ENCODE data around the gene STAC.
A peak's percentile ranks its signal among the peaks of the same experiment; 100 is the strongest.
"Not testable (repeated sequence)": the region's sequence is repeated elsewhere in the genome, so short reads cannot be mapped to it uniquely, and the experiment has no call there.

Gene STAC

DNA sequence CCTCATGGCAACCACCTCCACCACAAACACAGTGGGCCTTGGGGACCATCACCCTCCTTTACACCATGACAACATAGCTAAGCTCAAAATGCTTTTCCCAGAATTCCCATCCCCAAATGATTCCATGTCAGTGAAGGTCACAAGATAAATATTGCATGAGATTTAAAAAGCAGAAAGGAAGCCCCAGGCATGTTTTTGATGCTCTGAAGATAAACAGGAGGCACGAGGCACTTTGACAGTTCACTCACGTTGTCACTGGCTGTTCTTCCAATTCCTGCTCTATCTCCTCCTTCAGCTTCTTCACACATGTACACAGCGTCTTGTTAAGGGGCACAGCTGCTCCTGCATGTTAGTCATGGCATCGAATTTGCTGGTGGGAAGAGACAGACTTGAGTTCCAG is 180.4 kb downstream of the STAC start:
- TF ChIP-seq, protein P1, sequence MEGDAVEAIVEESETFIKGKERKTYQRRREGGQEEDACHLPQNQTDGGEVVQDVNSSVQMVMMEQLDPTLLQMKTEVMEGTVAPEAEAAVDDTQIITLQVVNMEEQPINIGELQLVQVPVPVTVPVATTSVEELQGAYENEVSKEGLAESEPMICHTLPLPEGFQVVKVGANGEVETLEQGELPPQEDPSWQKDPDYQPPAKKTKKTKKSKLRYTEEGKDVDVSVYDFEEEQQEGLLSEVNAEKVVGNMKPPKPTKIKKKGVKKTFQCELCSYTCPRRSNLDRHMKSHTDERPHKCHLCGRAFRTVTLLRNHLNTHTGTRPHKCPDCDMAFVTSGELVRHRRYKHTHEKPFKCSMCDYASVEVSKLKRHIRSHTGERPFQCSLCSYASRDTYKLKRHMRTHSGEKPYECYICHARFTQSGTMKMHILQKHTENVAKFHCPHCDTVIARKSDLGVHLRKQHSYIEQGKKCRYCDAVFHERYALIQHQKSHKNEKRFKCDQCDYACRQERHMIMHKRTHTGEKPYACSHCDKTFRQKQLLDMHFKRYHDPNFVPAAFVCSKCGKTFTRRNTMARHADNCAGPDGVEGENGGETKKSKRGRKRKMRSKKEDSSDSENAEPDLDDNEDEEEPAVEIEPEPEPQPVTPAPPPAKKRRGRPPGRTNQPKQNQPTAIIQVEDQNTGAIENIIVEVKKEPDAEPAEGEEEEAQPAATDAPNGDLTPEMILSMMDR (IDR thresholded peaks at IDR 0.05; ENCODE audit: low read length, missing control alignments) = no peak
- H3K4me3 ChIP-seq (replicated peaks; ENCODE audit: low read depth, low read length) = no peak overlapping the region
- no peak for DNase-seq (ENCODE audit: low read depth)

DNA sequence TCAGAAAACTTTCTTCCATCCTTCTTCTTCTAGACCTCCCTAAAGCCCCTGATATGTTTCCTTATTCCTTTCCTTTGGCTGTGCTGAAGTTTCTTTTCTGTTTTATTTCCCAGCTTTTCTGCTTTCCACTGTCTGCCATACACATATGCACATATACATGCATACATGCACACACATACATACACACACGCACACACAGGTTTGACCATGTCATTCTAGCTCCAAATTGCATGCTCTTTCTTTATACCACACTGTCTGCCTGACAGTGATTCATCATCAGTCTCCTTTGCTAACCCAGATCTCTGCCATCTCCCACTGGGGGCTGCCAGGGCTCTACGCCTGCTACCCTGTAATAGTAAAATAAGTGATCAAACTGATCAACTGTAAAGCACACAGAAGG is 181.3 kb downstream of the STAC start:
- no peak overlapping the region for H3K4me3 ChIP-seq (replicated peaks; ENCODE audit: low read depth, low read length)
- no peak for DNase-seq (ENCODE audit: low read depth)
- TF ChIP-seq, protein P1 (IDR thresholded peaks at IDR 0.05; ENCODE audit: low read length, missing control alignments) = no peak

DNA sequence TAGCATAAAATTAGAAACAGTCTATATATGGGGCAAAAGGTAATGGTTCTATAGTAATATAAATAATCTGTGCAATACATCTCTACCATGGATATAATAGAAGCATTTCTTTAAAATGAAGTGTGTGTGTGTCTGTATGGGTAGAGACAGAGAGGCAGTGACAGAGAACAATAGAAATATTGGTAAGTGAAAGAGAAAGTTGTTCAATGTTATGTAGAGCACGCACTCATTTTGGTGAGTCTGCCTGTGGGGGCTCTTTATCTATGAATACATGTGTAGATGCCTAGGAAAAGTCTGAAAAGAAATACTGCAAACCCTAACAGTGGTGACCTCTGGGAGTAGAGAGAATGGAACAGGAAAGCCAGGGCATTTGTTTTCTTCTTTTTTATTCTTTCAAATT is 182.6 kb downstream of the STAC start:
- DNase-seq (ENCODE audit: low read depth) = no peak
- TF ChIP-seq, protein P1 (IDR thresholded peaks at IDR 0.05; ENCODE audit: low read length, missing control alignments) = no peak
- no peak overlapping the region for H3K4me3 ChIP-seq (replicated peaks; ENCODE audit: low read depth, low read length)

DNA sequence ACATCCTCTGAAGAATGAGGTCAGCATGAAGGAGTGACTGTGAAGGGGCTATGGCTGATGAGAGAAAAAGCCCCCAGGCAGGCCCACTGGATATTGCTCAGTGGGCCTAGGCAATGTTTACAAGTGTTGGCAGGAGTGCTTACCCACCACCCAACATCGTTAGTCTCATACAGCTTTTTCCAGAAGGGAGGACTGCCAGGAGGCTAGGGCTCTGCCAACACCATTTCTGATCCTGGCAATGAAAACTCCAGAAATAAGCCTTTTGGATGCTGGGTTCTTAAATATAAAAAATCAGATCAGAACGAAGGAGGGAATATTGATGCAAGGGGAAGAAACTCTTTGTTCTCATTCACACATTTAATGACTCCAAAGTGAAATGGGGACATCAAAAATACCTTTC is 194.9 kb downstream of the STAC start:
- TF ChIP-seq, protein P1 (IDR thresholded peaks at IDR 0.05; ENCODE audit: low read length, missing control alignments) = no peak
- no peak overlapping the region for H3K4me3 ChIP-seq (replicated peaks; ENCODE audit: low read depth, low read length)
- no peak for DNase-seq (ENCODE audit: low read depth)

DNA sequence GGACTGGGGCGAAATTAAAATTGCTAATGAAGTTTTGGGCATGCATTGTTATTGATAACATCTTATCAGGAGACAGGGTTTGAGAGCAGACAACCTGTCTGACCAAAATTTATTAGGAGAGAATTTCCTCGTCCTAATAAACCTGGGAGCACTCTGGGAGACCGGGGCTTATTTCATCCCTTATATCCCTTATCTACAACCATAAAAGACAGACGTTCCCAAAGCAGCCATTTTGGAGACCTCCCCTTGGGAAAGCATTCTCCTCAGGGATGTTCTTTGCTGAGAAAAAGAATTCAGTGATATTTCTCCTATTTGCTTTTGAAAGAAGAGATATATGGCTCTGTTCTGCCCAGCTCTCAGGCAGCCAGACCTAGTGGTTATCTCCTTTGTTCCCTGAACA is 198.1 kb downstream of the STAC start:
- H3K4me3 ChIP-seq (replicated peaks; ENCODE audit: low read depth, low read length); DNase-seq (ENCODE audit: low read depth): not testable (repeated sequence)

DNA sequence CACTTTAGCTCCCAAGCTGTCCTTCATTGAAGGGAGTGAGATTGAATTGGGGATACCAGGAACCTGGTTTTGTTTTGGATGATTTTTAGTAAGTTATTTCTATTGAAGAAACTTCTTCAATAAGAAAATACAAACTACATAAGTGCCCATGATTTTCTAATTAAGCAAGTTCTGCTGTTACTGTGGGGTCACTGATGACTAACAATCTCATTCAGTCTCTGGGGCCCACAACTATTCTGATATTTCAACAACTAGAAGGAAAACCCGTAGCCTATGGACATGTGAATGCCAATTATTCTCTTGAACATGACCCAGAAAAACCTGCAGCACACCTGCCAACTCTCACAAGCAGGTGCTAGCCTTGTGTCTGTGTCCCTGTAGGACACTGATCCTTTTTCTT is 199.4 kb downstream of the STAC start:
- no peak for DNase-seq (ENCODE audit: low read depth)
- no peak overlapping the region for H3K4me3 ChIP-seq (replicated peaks; ENCODE audit: low read depth, low read length)
- TF ChIP-seq, protein P1 (IDR thresholded peaks at IDR 0.05; ENCODE audit: low read length, missing control alignments) = no peak

DNA sequence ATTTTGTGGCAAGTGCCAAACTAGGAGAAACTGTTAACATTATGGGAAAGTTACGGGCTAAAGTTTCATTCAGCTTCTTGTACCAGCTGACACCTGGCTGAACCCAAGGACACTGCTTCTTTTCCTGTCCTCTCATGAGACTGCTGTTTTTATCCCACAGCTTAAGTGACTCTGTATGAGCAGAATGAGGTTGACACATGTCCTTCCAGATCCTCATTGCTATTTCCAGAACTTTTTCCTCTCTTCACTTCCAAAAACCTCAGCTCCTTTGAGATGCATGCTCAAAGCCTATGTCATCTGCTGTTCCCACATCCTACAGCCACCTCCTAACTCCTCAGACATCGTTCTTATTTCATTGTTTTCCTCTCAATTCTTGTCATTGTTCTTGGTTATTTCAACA is 200.4 kb downstream of the STAC start:
- no peak overlapping the region for H3K4me3 ChIP-seq (replicated peaks; ENCODE audit: low read depth, low read length)
- DNase-seq (ENCODE audit: low read depth) = no peak
- TF ChIP-seq, protein P1 (IDR thresholded peaks at IDR 0.05; ENCODE audit: low read length, missing control alignments) = no peak

DNA sequence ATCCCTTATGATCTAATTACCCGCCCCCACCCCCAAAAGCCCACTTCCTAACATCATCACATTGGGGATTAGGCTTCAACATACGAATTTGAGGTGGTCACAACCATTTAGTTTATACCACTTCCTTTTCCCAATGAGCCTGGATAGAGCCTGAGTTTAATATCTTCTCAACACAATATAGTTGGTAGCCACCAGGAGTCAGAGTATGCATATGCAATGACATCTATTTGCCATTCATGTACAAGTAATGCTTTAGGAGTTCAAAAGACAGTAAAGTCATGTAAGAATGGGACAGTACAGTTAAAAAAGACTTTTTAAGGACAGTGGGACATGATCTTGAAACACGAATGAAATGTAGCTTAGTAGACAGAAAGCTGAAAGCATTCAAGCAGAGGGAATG is 211.7 kb downstream of the STAC start:
- H3K4me3 ChIP-seq (replicated peaks; ENCODE audit: low read depth, low read length) = no peak overlapping the region
- peak; percentile 29 for DNase-seq (ENCODE audit: low read depth)
- TF ChIP-seq, protein P1 (IDR thresholded peaks at IDR 0.05; ENCODE audit: low read length, missing control alignments) = no peak
